ENCODE measurements around the gene MYCBP2. TPM values are rescaled to one million over a fixed set of nuclear protein-coding genes. Genes with fewer than 3 reads are reported as not detected.

Gene MYCBP2
- total and polyA plus RNA-seq, 4 donors: 12.1 to 86.4 (median 30.0) TPM

- Histone ChIP-seq H3K4me3 (ENCODE audit: low read depth in 1 of 3, low read length in 3 of 3) (no peak overlapping the region), H3K27me3 (ENCODE audit: control insufficient read depth in 4 of 4, insufficient read depth in 4 of 4, low read length in 3 of 4) (no peaks in the 10 kb centered on the region), H3K4me1 (ENCODE audit: control insufficient read depth in 4 of 4, insufficient read depth in 4 of 4, low read length in 3 of 4) (no peaks in the 10 kb centered on the region), H3K9ac (ENCODE audit: low read depth in 1 of 2, low read length in 2 of 2) (no peak overlapping the region), H3K36me3 (ENCODE audit: control insufficient read depth in 4 of 4, insufficient read depth in 3 of 4, low read depth in 1 of 4, low read length in 3 of 4) (peaks cover 0 to 6% (median 1%) of the 10 kb centered on the region in 4 donors), H3K27ac (ENCODE audit: low read depth in 1 of 2, low read length in 2 of 2) (no peak overlapping the region), H3K9me3 (ENCODE audit: control insufficient read depth in 4 of 4, low read length in 3 of 4) (no peaks in the 10 kb centered on the region)
- no peak for TF ChIP-seq GABPA (IDR thresholded peaks at IDR 0.05 in 1 of 2, conservative IDR thresholded peaks at IDR 0.05 in 1 of 2)
- no peak for TF ChIP-seq HNF4A (conservative IDR thresholded peaks at IDR 0.05)
- no peak for TF ChIP-seq EGR1 (IDR thresholded peaks at IDR 0.05; ENCODE audit: low read depth in 2 of 2)
- TF ChIP-seq ATF3 (IDR thresholded peaks at IDR 0.05): no peak
- no peak for TF ChIP-seq FOXA1 (IDR thresholded peaks at IDR 0.05)
- TF ChIP-seq JUND (IDR thresholded peaks at IDR 0.05): no peak
- TF ChIP-seq NR2F2 (IDR thresholded peaks at IDR 0.05): no peak
- no peak for TF ChIP-seq TAF1 (conservative IDR thresholded peaks at IDR 0.05)
- TF ChIP-seq FOXA2 (IDR thresholded peaks at IDR 0.05): no peak
- no peak for TF ChIP-seq RXRA (IDR thresholded peaks at IDR 0.05)
- no peak for TF ChIP-seq RAD21 (IDR thresholded peaks at IDR 0.05)
- no peak for TF ChIP-seq MAX (IDR thresholded peaks at IDR 0.05)
- no peak for TF ChIP-seq HNF4G (IDR thresholded peaks at IDR 0.05)
- no peak for TF ChIP-seq CTCF (IDR thresholded peaks at IDR 0.05; ENCODE audit: low read depth, low read length, missing input control)
- no peak for TF ChIP-seq ZBTB33 (IDR thresholded peaks at IDR 0.05)
- no peak for TF ChIP-seq REST (IDR thresholded peaks at IDR 0.05)
- no peak for TF ChIP-seq YY1 (IDR thresholded peaks at IDR 0.05)
- no peak for TF ChIP-seq SP1 (IDR thresholded peaks at IDR 0.05)
- DNase-seq (ENCODE audit: low spot score): no peak
These were observed 100.9 kb downstream of the MYCBP2 start for GRCh38 chr13:77225946-77226345.

All from liver (tissue), 9 donors.